CD4-positive, alpha-beta T cell (primary cell): ENCODE data around the gene TMEM38A. TPM values are rescaled to one million over a fixed set of nuclear protein-coding genes. Genes with fewer than 3 reads are reported as not detected.

Experiments used
- ATAC-seq: fragments of 200-7000 bp; cut with Tn5 transposase; one replicate; pipeline ENCODE4 v1.10.0; 2022; ENCODE audit warnings: mild to moderate bottlenecking; ENCODE audit not compliant: poor library complexity
- CTCF ChIA-PET: fragments of 350-600 bp; sonication (Branson Sonifier 250); formaldehyde crosslinking; loops from one replicate; lab custom pipeline; 2021; ENCODE audit warnings: antibody characterized with exemption, inconsistent platforms; lab: Charles Lee
- POLR2A ChIA-PET: fragments of 350-600 bp; sonication (Branson Sonifier 250); formaldehyde crosslinking; loops from one replicate; lab custom pipeline; 2021; ENCODE audit warnings: antibody characterized with exemption, inconsistent platforms; lab: Charles Lee
- DNase-seq, 14 experiments: peaks; one replicate each; pipeline ENCODE4 v3.0.0-alpha.2; 2013 to 2020; ENCODE audit warnings: mixed read lengths in 2 of 14
- H3K27ac ChIP-seq, 2 donors: one replicate each; pipeline versions ENCODE4 v1.5.1 to v1.7.0; 2013; ENCODE audit warnings: low read length in 2 of 2, low read depth in 1 of 2, mild to moderate bottlenecking in 1 of 2
- H3K27me3 ChIP-seq, 2 experiments: 1 replicate in 1 of 2; 2 replicates in 1 of 2; pipeline versions ENCODE4 v1.6.1 to v1.7.0; 2013; ENCODE audit warnings: low read length in 2 of 2, control low read depth in 1 of 2, mild to moderate bottlenecking in 1 of 2, moderate library complexity in 1 of 2; ENCODE audit not compliant: insufficient read depth in 2 of 2, control insufficient read depth in 1 of 2
- H3K36me3 ChIP-seq: one replicate; pipeline ENCODE4 v1.6.1; 2013; ENCODE audit warnings: low read length, control low read depth; ENCODE audit not compliant: insufficient read depth
- H3K4me1 ChIP-seq: one replicate; pipeline ENCODE4 v1.6.1; 2013; ENCODE audit warnings: low read length, control low read depth; ENCODE audit not compliant: insufficient read depth
- H3K4me3 ChIP-seq: one replicate; pipeline ENCODE4 v1.5.1; 2013; ENCODE audit warnings: mild to moderate bottlenecking, low read length, moderate library complexity
- H3K9me3 ChIP-seq, 2 experiments: 1 replicate in 1 of 2; 2 replicates in 1 of 2; pipeline versions ENCODE4 v1.6.1 to v1.7.0; 2013; ENCODE audit warnings: low read length in 2 of 2, mild to moderate bottlenecking in 2 of 2, control low read depth in 1 of 2, moderate library complexity in 1 of 2; ENCODE audit not compliant: control insufficient read depth in 1 of 2, insufficient read depth in 1 of 2
- H3K27ac Mint-ChIP-seq: one replicate; pipeline ENCODE4 v1.8.0; 2020; ENCODE audit warnings: mixed read lengths
- H3K27me3 Mint-ChIP-seq: one replicate; pipeline ENCODE4 v1.8.0; 2021; ENCODE audit warnings: mixed read lengths
- H3K36me3 Mint-ChIP-seq: one replicate; pipeline ENCODE4 v1.8.0; 2021; ENCODE audit warnings: low read depth, mixed read lengths
- H3K4me1 Mint-ChIP-seq: one replicate; pipeline ENCODE4 v1.8.0; 2021; ENCODE audit warnings: low read depth, mixed read lengths
- H3K4me3 Mint-ChIP-seq: one replicate; pipeline ENCODE4 v1.8.0; 2020; ENCODE audit warnings: mild to moderate bottlenecking, mixed read lengths
- H3K9me3 Mint-ChIP-seq: one replicate; pipeline ENCODE4 v1.8.0; 2020; ENCODE audit warnings: mixed read lengths
- CTCF ChIP-seq: fragments of 200-600 bp; IDR thresholded peaks from one replicate; pipeline ENCODE4 v1.8.0; 2022; ENCODE audit warnings: antibody characterized with exemption, mild to moderate bottlenecking
- intact Hi-C, 2 experiments: fragments of 100-400 bp; cut with DNase I in 1 of 2; cut with micrococcal nuclease in 1 of 2; formaldehyde crosslinking; loops; one replicate each; pipeline versions ENCODE4 v1.15.1 to v1.9.0; 2023 to 2025; cut with DNase I, micrococcal nuclease
- total RNA-seq, 174 experiments: library from RNA in 2 of 174; stranded (reverse) in 2 of 174; gene quantifications; one replicate each; pipeline ENCODE4 v1.2.3 and lab custom pipeline; 2021 to 2026

The TMEM38A gene
- total RNA-seq, 2 experiments from 2014 or later = 0.59 TPM; not detected in 1

- no peak for ATAC-seq
- no peak for DNase-seq
- H3K36me3 ChIP-seq = no peaks in the 10 kb centered on the region
- intact Hi-C loops = no loop called here
- peaks cover 7% of the 10 kb centered on the region for H3K4me1 ChIP-seq
- no peaks in the 10 kb centered on the region for H3K9me3 Mint-ChIP-seq
- no peak overlapping the region for H3K4me3 Mint-ChIP-seq
- no peaks in the 10 kb centered on the region for H3K4me1 Mint-ChIP-seq
- no peak for TF ChIP-seq CTCF
- no peaks in the 10 kb centered on the region for H3K9me3 ChIP-seq
- POLR2A ChIA-PET = no interaction called here
- CTCF ChIA-PET = no interaction called here
- H3K27me3 ChIP-seq = no peaks in the 10 kb centered on the region
- no peak overlapping the region for H3K4me3 ChIP-seq
- no peak overlapping the region for H3K27ac Mint-ChIP-seq
- no peaks in the 10 kb centered on the region for H3K36me3 Mint-ChIP-seq
- no peak overlapping the region for H3K27ac ChIP-seq
- peaks cover 13% of the 10 kb centered on the region for H3K27me3 Mint-ChIP-seq
Measured at GRCh38 chr19:16715611-16716010, 54.7 kb downstream of the TMEM38A start.

- no peak overlapping the region for H3K4me3 ChIP-seq
- no peak for ATAC-seq
- Mint-ChIP-seq H3K27ac (no peak overlapping the region), H3K36me3 (no peaks in the 10 kb centered on the region), H3K27me3 (peaks cover 18% of the 10 kb centered on the region), H3K9me3 (no peaks in the 10 kb centered on the region), H3K4me3 (no peak overlapping the region), H3K4me1 (no peaks in the 10 kb centered on the region)
- POLR2A ChIA-PET = no interaction called here
- intact Hi-C loops = no loop called here
- no peak overlapping the region for H3K27ac ChIP-seq
- H3K9me3 ChIP-seq = no peaks in the 10 kb centered on the region
- CTCF ChIA-PET = no interaction called here
- H3K36me3 ChIP-seq = no peaks in the 10 kb centered on the region
- peaks cover 7% of the 10 kb centered on the region for H3K4me1 ChIP-seq
- peaks cover 0 to 3% of the 10 kb centered on the region in 2 experiments for H3K27me3 ChIP-seq
- no peak for TF ChIP-seq CTCF
- no peak for DNase-seq
Measured at GRCh38 chr19:16721051-16721450, 60.1 kb downstream of the TMEM38A start.

GRCh38 chr19:16722591-16722990 is 61.7 kb downstream of the TMEM38A start:
- no peak overlapping the region for H3K27ac ChIP-seq
- intact Hi-C loops = no loop called here
- ATAC-seq = no peak
- H3K36me3 ChIP-seq = no peaks in the 10 kb centered on the region
- no peak for TF ChIP-seq CTCF
- POLR2A ChIA-PET = no interaction called here
- no peaks in the 10 kb centered on the region for H3K4me1 Mint-ChIP-seq
- no peaks in the 10 kb centered on the region for H3K36me3 Mint-ChIP-seq
- DNase-seq = no peak
- peaks cover 0 to 3% of the 10 kb centered on the region in 2 experiments for H3K27me3 ChIP-seq
- no peak overlapping the region for H3K27ac Mint-ChIP-seq
- peaks cover 18% of the 10 kb centered on the region for H3K27me3 Mint-ChIP-seq
- CTCF ChIA-PET = no interaction called here
- peaks cover 7% of the 10 kb centered on the region for H3K4me1 ChIP-seq
- H3K9me3 Mint-ChIP-seq = no peaks in the 10 kb centered on the region
- H3K9me3 ChIP-seq = no peaks in the 10 kb centered on the region
- no peak overlapping the region for H3K4me3 Mint-ChIP-seq
- H3K4me3 ChIP-seq = no peak overlapping the region
